Ishikawa (cell line): ENCODE results near the gene FAXDC2.

ENCODE experiments used
- CEBPB ChIP-seq: IDR thresholded peaks from 2 replicates; pipeline ENCODE4 v1.6.1; 2012
- CREB1 ChIP-seq: IDR thresholded peaks from 2 replicates; pipeline ENCODE4 v1.6.1; 2012; ENCODE audit warnings: low read depth
- EP300 ChIP-seq: IDR thresholded peaks from 2 replicates; pipeline ENCODE4 v1.6.1; 2012; ENCODE audit warnings: borderline replicate concordance
- FOXM1 ChIP-seq: IDR thresholded peaks from 2 replicates; pipeline ENCODE4 v1.6.1; 2012; ENCODE audit warnings: low read depth, borderline replicate concordance
- RAD21 ChIP-seq: IDR thresholded peaks from 2 replicates; pipeline ENCODE4 v1.6.1; 2012; ENCODE audit warnings: low read depth
- REST ChIP-seq: IDR thresholded peaks from 2 replicates; pipeline ENCODE4 v1.6.1; 2012; ENCODE audit warnings: low read depth, mild to moderate bottlenecking
- TCF12 ChIP-seq: IDR thresholded peaks from 2 replicates; pipeline ENCODE4 v1.6.1; 2012; ENCODE audit warnings: low read depth
- TEAD4 ChIP-seq: IDR thresholded peaks from 2 replicates; pipeline ENCODE4 v1.6.1; 2012
- YY1 ChIP-seq: IDR thresholded peaks from 2 replicates; pipeline ENCODE4 v1.6.1; 2012; ENCODE audit warnings: low read depth

GRCh38 chr5:154868702-154869101, 18.3 kb upstream of the FAXDC2 start:
- TF ChIP-seq CEBPB = no peak
- TF ChIP-seq FOXM1 = no peak
- no peak; the same call in 1 of the 2 replicates for TF ChIP-seq RAD21
- no peak for TF ChIP-seq EP300
- no peak for TF ChIP-seq YY1
- no peak for TF ChIP-seq TCF12
- no peak for TF ChIP-seq TEAD4
- no peak for TF ChIP-seq CREB1
- no peak for TF ChIP-seq REST
